DND-41 (cell line): ENCODE measurements around the gene AHNAK2.

Source experiments
- CTCF ChIP-seq: IDR thresholded peaks from 2 replicates; pipeline ENCODE4 v1.5.1; 2012; ENCODE audit warnings: borderline replicate concordance, low read length, moderate library complexity, mild to moderate bottlenecking; ENCODE audit not compliant: poor library complexity, severe bottlenecking; ENCODE audit errors: extremely low read depth
- EZH2 ChIP-seq: IDR thresholded peaks from 3 replicates; pipeline ENCODE4 v1.6.1; 2012; ENCODE audit warnings: borderline replicate concordance, low read depth, mild to moderate bottlenecking, moderate library complexity, low read length, inconsistent platforms; ENCODE audit not compliant: severe bottlenecking

GRCh38 chr14:104984056-104984894 is 6.1 kb upstream of the AHNAK2 start:
- TF ChIP-seq CTCF (no peak), EZH2 (no peak)
